GM18867 (cell line): Measurements from ENCODE around the gene HTT.

Experiments used
- ATAC-seq: cut with Tn5 transposase; IDR thresholded peaks from one replicate; pipeline ENCODE4 v1.9.1; 2021; ENCODE audit warnings: mild to moderate bottlenecking, moderate library complexity; ENCODE audit not compliant: unreplicated experiment

Gene HTT

GRCh38 chr4:3286335-3287175, 212.1 kb downstream of the HTT start:
- no peak for ATAC-seq

GRCh38 chr4:3287271-3287971, 212.9 kb downstream of the HTT start:
- ATAC-seq: no peak

DNA sequence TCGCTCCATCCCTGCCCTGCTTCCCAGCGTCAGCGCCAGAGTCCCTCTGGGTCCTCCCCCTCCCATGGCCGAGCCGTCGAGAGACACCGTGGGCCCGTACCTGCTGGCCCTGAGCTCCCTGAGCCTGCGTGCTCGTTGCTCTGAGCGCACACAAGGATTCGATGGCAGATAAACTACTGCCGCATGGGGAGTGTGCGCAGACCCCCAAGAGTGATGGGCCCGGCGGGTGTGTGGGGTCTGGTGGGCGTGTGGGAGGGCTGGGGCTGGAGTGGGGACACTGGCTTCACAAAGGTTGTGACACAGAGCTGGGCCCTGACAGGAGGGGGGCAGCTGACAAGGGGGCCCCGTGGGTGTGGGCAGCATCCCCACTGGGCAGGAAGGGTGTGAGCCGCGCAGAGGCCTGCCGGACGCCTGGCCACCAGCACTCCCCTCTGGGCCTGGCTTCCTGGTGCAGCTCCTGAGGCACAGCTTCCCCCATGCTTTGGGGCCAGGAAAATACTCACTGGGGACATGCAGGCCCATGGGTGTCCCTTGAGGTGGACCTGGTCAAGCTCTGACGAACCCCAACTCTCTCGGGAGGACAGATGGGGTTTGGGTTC, 213.6 kb downstream of the HTT start:
- no peak for ATAC-seq

DNA sequence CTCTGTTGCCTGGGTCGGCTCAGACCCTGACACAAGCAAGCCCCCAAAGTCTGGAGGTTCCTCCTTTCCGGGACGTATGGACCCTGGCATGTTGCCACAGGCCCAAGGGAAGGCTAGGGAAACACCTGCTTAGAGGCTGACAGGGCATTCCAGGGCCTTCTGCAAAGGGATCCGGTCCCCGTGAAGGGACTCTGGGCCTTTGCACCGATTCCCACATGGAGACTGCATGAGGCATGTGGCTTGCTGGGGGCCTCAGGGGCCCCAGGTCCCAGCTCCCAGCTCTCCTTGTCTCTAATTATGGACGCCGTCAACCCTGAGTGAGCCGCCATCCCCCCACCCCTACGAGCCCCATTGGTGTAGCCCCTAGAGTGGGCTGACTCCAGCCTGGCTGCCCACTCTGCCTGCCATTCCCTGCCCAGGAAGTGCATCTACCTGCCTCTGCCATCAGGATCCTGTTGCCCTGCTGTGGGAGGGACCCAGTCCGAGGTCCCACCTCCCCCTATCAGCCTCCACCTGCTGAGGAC, 214.2 kb downstream of the HTT start:
- ATAC-seq: no peak

DNA sequence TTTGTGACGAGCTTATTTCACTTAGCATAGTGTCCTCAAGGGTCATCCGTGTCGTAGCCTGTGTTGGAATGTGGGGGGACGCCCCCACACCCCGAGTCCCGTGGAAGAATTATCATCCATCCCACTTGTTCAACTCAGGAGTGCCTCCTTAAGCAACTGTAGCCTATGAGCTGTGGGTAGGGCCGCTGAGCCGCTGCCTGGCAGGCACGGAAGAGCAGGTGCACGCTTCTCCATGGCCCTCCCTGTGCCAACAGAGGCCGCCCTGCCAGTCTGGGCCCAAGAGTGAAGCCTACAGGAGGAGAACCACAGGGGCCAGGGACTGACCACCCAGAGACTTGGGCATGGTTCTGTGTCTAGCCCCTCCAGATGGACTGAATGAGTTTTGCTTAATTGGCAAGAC, 216.0 kb downstream of the HTT start:
- ATAC-seq: no peak

GRCh38 chr4:3290889-3291321, 216.4 kb downstream of the HTT start:
- no peak for ATAC-seq

DNA sequence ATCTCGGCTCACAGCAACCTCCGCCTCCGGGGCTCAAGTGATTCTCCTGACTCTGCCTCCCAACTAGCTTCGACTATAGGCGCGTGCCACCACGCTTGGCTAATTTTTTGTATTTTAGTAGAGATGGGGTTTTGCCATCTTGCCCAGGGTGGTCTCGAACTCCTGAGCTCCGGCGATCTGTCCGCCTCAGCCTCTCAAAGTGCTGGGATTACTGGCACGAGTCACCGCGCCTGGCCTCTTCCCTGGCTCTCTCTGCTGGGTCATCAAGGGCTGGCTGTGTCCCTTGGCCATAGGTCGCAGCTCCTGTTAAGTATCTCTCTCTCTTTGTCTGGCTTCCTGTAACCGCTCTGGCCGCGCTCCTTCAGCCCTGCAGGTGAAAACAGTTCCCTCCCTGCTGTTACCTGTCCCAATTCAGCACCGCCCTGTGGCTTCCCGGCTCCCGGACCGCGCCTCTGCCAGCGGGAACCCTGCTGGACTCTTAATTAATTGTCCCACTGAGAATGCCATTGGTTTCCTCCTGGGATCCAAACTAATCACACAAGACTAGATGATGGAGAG, 217.0 kb downstream of the HTT start:
- no peak for ATAC-seq

- ATAC-seq: peak; percentile 21
Measured at GRCh38 chr4:3291969-3292570, 217.6 kb downstream of the HTT start.

DNA sequence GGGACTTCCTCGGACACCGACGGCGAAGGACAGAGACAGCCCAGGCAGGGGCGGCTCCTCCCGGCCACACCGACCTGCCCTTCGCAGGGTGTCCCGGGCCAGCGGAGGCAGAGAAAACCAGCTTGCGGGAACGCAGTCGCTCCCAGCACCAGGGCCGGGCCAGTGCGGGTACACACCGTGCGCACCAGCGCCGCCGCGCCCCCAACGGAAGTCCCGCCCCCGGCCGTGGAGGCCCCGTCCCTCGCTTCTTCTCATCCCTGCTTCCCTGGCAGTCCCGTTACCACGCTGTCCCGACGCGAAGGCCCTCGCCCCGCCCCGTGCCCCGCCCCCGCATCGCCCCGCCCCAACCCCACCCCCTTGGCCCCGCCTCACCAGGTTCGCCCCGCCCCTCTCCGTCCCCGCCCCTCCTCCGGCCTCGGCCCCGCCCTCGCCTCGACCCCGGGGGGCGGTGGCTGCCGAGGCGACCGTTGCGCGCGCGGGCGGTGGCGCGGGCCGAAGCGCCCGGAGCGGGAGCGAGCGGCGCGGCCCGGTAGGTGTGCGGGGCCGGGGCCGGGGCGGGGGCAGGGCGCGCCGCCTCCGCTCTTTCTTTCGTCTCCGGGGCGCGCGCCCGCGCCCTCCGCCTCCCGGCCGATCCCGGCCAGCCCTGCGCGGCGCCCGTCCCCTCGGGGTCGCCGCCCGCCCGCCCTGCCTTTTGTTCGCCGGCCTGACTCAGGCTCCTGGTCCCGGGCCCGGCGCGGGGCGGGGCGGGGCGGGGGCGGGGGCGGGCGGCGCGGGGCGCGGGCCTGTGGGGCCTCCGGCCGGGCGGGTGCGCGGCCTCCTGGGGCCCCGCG, 218.3 kb downstream of the HTT start, which contains the start of gene RGS12:
Gene RGS12 (plus strand): TSS at position 451 of the 830 bp plus-strand sequence. CDS start 23,150 bp downstream, outside the sequence.
- ATAC-seq: peak; percentile 82
